ENCODE results near the gene SCAANT1.

DNA sequence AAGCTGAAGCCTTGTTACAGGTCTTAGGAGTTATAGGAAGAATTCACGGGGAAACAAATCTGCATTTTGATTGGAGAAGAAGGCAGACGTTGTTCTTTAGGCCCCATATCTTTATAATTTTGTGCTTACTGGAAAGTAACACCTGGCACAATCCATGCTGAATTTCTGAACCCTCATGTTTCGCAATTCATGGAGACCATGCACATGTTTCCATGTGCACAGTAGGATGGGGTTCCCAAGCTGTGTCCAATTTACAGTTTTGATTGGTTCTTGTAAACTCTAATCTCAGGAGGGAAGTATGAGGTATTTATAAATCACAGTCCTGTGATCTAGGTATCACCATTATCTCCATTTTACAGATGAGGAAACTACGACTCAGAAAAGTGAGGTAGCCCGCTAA, 7.8 kb upstream of the SCAANT1 start:
- TF ChIP-seq POLR2AphosphoS5 (IDR thresholded peaks at IDR 0.05; ENCODE audit: low read depth, low read length) (no peak), POLR2A (IDR thresholded peaks at IDR 0.05; ENCODE audit: low read depth, low read length) (no peak)

All from GM12891 (cell line).